Body of pancreas (tissue), 4 donors: Measurements from ENCODE around the gene GIT2. TPM values are rescaled to one million over a fixed set of nuclear protein-coding genes. Genes with fewer than 3 reads are reported as not detected.
A peak's percentile ranks its signal among the peaks of the same experiment; 100 is the strongest.

Source experiments
- ATAC-seq: fragments of 150-250 bp; one replicate; pipeline ENCODE4 v1.9.1; 2016
- DNase-seq, 4 donors: peaks; one replicate each; pipeline ENCODE4 v3.0.0-alpha.2; 2019
- H3K27ac ChIP-seq, 4 donors: fragments of 200-600 bp; sonication (generic); 1 replicate in 3 of 4; 2 replicates in 1 of 4; pipeline versions ENCODE4 v1.5.1 to v1.6.1; 2016 to 2019; ENCODE audit warnings: mild to moderate bottlenecking in 1 of 4, mixed read lengths in 1 of 4, moderate library complexity in 1 of 4
- H3K27me3 ChIP-seq, 2 donors: fragments of 200-600 bp; sonication (generic); one replicate each; pipeline ENCODE4 v1.6.0; 2016; ENCODE audit warnings: mild to moderate bottlenecking in 1 of 2
- H3K36me3 ChIP-seq, 2 donors: fragments of 200-600 bp; sonication (generic); replicated peaks in 1 of 2; 2 replicates each; pipeline ENCODE4 v1.5.1; 2016; ENCODE audit warnings: low read depth in 2 of 2; ENCODE audit not compliant: insufficient read depth in 1 of 2
- H3K4me1 ChIP-seq: fragments of 200-600 bp; sonication (generic); one replicate; pipeline ENCODE4 v1.6.0; 2016
- H3K4me3 ChIP-seq, 2 donors: fragments of 200-600 bp; sonication (generic); 1 replicate in 1 of 2; 2 replicates in 1 of 2; pipeline ENCODE4 v1.5.1; 2016 to 2019
- H3K9me3 ChIP-seq, 3 donors: fragments of 200-600 bp; sonication (generic); 1 replicate in 2 of 3; 2 replicates in 1 of 3; pipeline ENCODE4 v1.5.1; 2016
- CTCF ChIP-seq, 7 experiments: fragments of 450-650 bp in 4 of 7; fragments of 200-600 bp in 3 of 7; sonication (generic) in 3 of 7; IDR thresholded peaks; one replicate each; pipeline ENCODE4 v1.5.1; 2016 to 2019; ENCODE audit warnings: antibody characterized with exemption in 7 of 7
- POLR2A ChIP-seq, 3 donors: fragments of 450-650 bp; IDR thresholded peaks; one replicate each; pipeline ENCODE4 v1.6.1; 2016; ENCODE audit warnings: antibody characterized with exemption in 3 of 3, mild to moderate bottlenecking in 2 of 3
- WGBS, 2 donors: methylation state at CpG; one replicate each; pipeline ENCODE4 v1.1.5; 2017; 5-methylcytosine and 5-hydroxymethylcytosine counted together
- intact Hi-C: fragments of 100-400 bp; cut with DNase I; formaldehyde crosslinking; loops from one replicate; pipeline ENCODE4 v1.15.1; 2023
- total RNA-seq, 2 donors: library from RNA; depleted of rRNA; stranded (reverse); fragments of >200 nt; gene quantifications; one replicate each; pipeline ENCODE4 v1.1.0, GENCODE V29; 2016

Gene GIT2
- total RNA-seq, 2 donors from 2014 or later: 44.4 to 50.1 TPM

GRCh38 chr12:109958374-109958773 lies 37.8 kb downstream of the GIT2 start:
- Histone ChIP-seq H3K9me3 (no peaks in the 10 kb centered on the region), H3K36me3 (peaks cover 0 to 17% of the 10 kb centered on the region in 2 donors), H3K27ac (peak overlapping the region in 1 of 4 donors; percentile 13), H3K27me3 (no peaks in the 10 kb centered on the region), H3K4me3 (no peak overlapping the region), H3K4me1 (peaks cover 12% of the 10 kb centered on the region)
- TF ChIP-seq POLR2A (IDR thresholded peaks at IDR 0.05) (no peak), CTCF (IDR thresholded peaks at IDR 0.05) (no peak)
- intact Hi-C loops: no loop called here
- WGBS, 2 donors: 97 to 100% methylated on average over 7 of the region's 7 CpGs
- ATAC-seq: no peak
- DNase-seq: no peak

- peak overlapping the region in 3 of 4 donors; percentile 72 to 88 (median 85) for H3K27ac ChIP-seq
- no peak for DNase-seq
- ATAC-seq: no peak
- H3K27me3 ChIP-seq: no peaks in the 10 kb centered on the region
- peaks cover 59% of the 10 kb centered on the region for H3K4me1 ChIP-seq
- H3K36me3 ChIP-seq: peaks cover 0 to 12% of the 10 kb centered on the region in 2 donors
- WGBS, 2 donors: 67 to 69% methylated on average over 5 of the region's 5 CpGs
- TF ChIP-seq CTCF (IDR thresholded peaks at IDR 0.05) (no peak), POLR2A (IDR thresholded peaks at IDR 0.05) (no peak)
- intact Hi-C loops: no loop called here
- H3K9me3 ChIP-seq: no peaks in the 10 kb centered on the region
- H3K4me3 ChIP-seq: no peak overlapping the region
Observed at GRCh38 chr12:109953656-109954055, 42.5 kb downstream of the GIT2 start.

GRCh38 chr12:109952873-109953272 lies 43.3 kb downstream of the GIT2 start:
- 81 to 96% methylated on average over 8 of the region's 8 CpGs for WGBS, 2 donors
- intact Hi-C loops: no loop called here
- H3K4me1 ChIP-seq: peaks cover 67% of the 10 kb centered on the region

GRCh38 chr12:109952160-109952858 lies 43.9 kb downstream of the GIT2 start:
- Histone ChIP-seq H3K27ac (peak overlapping the region; percentile 72 to 88 (median 86)), H3K36me3 (peaks cover 0 to 10% of the 10 kb centered on the region in 2 donors), H3K27me3 (no peaks in the 10 kb centered on the region), H3K4me1 (peaks cover 72% of the 10 kb centered on the region), H3K4me3 (no peak overlapping the region), H3K9me3 (no peaks in the 10 kb centered on the region)
- no peak for TF ChIP-seq CTCF (IDR thresholded peaks at IDR 0.05)
- TF ChIP-seq POLR2A (IDR thresholded peaks at IDR 0.05): no peak
- no peak for DNase-seq
- 81 to 90% methylated on average over 10 to 11 of the region's 11 CpGs for WGBS, 2 donors
- no peak for ATAC-seq
- intact Hi-C loops: no loop called here

More at GRCh38 chr12:109952873-109953272, 43.3 kb downstream of the GIT2 start:
- no peak for DNase-seq
- no peak for ATAC-seq
- Histone ChIP-seq H3K36me3 (peaks cover 0 to 10% of the 10 kb centered on the region in 2 donors), H3K27ac (peak overlapping the region; percentile 72 to 88 (median 86)), H3K4me3 (no peak overlapping the region), H3K27me3 (no peaks in the 10 kb centered on the region), H3K9me3 (no peaks in the 10 kb centered on the region)
- TF ChIP-seq CTCF (IDR thresholded peaks at IDR 0.05) (no peak), POLR2A (IDR thresholded peaks at IDR 0.05) (no peak)

GRCh38 chr12:109951751-109952150 lies 44.4 kb downstream of the GIT2 start:
- Histone ChIP-seq H3K36me3 (peaks cover 0 to 8% of the 10 kb centered on the region in 2 donors), H3K4me3 (no peak overlapping the region), H3K4me1 (peaks cover 78% of the 10 kb centered on the region), H3K27ac (peak overlapping the region; percentile 72 to 88 (median 86)), H3K27me3 (no peaks in the 10 kb centered on the region), H3K9me3 (no peaks in the 10 kb centered on the region)
- intact Hi-C loops: no loop called here
- WGBS, 2 donors: 22 to 27% methylated on average over 7 of the region's 7 CpGs
- TF ChIP-seq CTCF (IDR thresholded peaks at IDR 0.05) (peak in 4 of 7 experiments; percentile 16 to 22 (median 19)), POLR2A (IDR thresholded peaks at IDR 0.05) (peak in 1 of 3 donors; percentile 11)
- DNase-seq (peak; percentile 93 to 98 (median 96)), ATAC-seq (peak; percentile 84)
